HPDE6-E6E7 (cell line): ENCODE data around the gene RNF130.

Source experiments
- DNase-seq: peaks from one replicate; pipeline ENCODE4 v3.0.0; 2011; ENCODE audit warnings: missing footprints; ENCODE audit errors: extremely low spot score

Gene RNF130, protein sequence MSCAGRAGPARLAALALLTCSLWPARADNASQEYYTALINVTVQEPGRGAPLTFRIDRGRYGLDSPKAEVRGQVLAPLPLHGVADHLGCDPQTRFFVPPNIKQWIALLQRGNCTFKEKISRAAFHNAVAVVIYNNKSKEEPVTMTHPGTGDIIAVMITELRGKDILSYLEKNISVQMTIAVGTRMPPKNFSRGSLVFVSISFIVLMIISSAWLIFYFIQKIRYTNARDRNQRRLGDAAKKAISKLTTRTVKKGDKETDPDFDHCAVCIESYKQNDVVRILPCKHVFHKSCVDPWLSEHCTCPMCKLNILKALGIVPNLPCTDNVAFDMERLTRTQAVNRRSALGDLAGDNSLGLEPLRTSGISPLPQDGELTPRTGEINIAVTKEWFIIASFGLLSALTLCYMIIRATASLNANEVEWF

DNA sequence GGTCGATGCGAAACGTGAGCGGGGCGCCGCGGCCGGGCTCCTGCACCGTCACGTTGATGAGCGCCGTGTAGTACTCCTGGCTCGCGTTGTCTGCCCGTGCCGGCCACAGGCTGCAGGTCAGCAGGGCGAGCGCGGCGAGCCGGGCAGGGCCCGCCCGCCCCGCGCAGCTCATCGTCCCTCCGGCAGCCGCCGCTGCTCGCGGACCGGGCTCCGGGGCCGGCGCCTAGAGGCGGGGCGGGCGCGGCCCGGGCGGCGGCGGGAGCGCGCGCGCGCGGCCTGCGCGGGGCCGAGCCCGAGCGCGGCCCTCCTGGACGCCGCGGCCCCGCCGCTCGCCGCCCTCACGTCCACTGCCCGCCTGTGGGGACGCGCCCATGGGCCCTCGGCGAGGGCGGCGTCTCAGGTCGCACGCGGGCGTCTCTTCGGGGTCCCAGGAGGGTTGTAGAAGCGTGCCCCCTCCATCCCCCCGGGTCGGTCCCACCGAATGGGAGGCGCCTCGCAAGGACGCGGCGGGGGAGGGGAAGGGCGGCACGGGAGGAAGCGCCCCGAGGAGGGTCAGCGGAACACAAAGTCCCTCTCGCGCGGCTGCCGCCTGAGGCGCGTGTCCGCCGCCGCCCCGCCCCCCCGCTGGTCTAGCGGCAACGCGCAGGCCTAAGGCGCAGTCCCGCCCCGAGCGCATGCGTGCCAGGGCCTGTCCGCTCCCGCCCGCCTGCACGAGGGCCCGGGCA lies at the start of gene RNF130:
Gene RNF130 (minus strand): TSS at position 229 of the 725 bp plus-strand sequence. CDS start 57 bp downstream, at position 172.
- peak; percentile 88 for DNase-seq

DNA sequence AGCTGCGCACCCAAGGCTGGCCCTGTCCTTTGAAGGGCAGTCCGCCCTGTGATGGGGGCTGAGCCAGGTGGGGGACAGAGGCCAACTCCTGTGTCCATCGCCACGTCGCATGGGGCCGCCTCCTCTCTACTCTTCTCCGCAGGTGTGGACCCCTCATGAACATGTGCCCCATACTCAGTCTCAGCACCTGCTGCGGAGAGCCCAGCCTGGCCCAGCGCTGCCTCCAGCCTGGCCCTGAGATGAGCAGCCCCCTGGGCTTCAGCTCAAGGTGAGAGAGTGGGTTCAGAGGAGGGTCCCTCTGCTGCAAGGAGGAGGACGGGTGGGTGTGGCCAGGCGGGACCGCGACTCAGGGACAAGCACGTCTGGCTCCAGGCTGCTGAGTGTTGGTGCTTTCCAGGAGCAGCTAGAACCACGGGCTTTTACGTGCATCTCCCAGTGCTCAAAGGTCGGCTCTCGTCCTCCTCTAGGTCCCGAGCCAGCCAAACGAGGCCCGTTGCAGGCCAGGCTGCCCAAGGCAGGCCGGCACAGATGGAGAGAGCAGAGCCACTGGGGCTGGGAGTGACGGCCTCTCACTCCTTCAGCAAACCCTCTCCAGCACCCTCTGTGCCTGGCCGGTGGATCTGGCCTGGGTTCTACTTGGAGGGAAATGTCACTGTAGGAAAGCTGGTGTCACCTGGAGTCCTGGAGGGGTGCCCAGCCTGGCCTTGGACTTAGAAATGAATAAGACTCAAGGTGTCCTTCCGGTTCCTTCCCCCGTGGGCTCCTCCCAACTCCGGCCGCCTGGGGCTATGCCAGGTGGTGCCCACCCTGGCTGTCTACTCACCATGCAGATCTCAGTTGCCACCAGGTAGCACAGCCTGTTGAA lies 48.9 kb upstream of the RNF130 start:
- no peak for DNase-seq

DNA sequence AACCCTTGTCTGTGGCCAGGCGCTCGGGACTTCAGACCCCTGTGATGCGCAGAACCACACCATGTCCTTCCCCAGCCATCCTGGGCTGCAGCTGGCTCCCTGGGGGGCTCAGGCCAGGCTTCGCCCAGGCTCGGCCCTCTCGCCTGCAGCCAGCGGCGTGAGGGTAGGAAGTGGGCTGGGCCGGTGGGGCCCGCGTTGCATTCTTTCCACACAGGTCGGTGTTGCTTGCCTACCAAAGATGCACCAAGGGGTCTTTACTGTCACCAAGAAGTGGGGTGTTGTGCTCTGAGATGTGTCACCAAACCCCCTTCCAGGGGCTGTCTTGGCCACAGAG lies 48.3 kb upstream of the RNF130 start:
- DNase-seq, result no peak

DNA sequence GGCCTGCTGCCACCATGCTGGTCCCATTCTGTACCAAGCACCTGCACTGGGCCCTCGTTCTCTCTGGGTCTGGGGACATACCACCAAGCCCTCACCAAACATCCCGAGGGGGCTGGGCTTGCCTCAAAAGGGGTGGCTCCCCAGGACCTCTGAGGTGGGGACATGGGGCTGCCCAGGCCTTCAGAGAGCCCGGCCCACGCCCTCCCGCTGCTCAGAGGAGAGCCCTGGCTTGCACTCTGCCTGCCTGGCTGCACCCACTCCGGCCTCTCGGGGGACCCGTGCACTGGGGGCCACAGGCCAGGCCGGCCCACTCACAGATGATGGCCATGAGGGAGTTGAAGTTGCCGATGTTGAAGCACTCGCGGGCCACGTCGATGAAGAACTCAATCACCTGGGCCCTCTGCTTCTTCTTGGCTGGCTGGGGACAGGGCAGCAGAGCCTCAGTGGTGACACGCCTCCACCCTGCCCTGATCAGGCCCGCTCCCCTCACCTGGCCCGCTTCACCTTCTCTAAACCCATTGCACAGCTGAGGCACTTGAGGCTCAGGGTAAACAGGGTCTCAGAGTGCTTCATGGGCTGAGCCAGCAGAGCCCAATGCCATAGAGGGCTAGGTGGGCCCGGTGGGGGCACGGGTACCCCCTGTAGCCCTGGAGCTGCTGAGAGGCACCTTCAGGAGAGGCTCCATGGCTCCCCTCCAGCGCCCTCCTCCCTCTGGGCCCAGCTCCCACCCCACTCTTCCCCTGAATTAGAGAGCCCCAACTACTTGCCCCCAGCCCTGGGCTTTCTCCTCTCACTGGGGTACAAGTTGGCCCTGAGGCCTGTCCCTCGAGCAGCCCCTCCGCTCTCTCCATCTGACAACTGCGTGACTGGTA lies 47.7 kb upstream of the RNF130 start:
- no peak for DNase-seq

DNA sequence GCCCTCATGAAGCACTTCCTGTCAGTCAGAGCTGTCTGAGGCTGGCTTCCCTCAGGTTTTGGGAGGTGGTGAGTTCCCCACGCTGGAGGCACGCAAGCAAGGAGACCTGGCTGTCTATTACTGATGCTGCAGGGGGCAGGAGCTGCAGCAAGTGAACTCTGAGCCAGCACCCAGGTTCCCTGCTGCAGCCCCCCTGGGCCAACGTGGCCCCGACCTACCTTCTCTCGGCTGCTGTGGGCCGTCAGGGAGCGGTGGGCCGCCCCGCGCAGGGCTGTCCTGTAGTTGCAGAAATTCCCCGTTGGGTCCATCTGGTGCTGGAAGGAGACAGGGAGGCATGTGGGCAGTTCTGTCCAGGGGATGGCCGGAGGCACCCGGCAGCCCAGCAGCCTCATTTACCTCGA lies 46.8 kb upstream of the RNF130 start:
- DNase-seq, result no peak

DNA sequence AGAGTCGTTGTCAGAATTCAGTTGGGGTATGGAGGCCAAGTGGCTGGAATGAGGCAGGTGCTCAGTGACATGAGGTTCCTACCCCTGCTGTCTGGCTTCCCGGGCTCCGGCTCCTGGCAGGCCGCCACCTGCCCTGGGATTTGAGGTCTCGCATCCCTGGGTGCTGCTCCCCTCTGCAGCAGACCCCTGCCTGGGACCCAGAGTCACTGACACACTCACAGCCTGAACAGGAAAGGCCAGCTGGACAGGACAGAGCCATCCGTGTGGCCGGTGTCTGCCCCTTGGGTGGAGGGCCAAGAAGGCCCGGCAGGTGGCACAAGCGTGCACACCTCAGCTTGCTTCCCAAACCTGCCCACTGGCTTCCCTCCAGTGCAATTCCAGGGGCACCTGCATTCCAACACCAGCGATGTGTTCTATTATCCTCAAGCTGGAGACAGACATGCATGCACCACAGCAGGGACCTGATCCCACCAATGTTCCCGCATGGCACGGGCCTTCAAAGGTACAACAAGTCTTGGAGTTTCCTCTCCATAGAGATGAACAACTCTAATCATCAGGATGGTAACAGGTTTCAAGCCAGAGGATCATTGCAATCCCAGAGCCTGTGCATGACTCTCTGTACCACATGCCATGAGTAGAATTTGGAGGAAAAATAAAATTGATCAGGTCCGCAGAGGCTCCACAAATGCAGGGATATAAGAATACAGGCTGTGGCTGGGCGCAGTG lies 45.6 kb upstream of the RNF130 start:
- no peak for DNase-seq

DNA sequence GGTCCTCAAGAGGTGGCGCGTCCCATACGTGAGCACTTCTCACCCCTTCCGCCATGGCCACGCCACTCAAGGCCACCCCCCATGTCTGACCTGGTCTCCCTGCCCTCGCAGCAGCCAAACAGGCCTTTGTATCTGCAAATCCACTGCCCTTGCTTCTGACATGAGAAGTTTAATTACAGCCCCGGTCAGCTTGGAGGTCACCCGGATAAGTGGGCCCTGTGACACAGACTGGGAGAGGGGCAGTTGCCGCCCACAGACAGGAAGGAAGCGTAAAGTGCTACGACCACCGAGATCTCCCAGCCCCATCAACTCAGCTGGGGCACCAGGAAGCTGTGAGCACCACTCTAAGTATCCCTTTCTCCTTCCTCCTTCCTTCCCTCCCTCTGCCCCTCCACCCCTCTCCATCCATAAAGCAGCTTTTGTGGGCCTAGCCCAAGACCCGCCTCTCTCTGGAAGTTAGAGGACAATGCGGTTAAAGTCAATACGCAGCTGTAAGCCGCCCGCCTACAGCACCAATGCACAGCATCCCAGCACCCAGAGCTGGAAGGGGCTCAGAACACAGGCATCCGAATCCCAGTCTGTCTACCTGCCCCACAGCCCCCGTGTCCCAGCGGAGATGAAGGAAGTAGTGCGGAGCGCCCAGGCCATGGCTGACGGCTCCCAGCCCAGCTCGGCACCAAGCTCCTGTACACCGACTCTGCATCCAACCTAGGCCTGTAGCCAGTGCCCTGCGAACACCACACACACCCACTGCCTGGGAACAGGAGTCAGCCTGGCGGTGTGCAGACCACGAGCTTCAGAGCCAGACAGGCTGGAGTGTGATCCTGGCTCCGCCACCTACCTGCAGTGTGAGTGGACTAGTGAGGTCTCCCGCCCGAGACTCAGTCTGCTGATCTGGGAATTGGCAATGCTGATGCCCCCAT lies 44.8 kb upstream of the RNF130 start:
- DNase-seq, result no peak

DNA sequence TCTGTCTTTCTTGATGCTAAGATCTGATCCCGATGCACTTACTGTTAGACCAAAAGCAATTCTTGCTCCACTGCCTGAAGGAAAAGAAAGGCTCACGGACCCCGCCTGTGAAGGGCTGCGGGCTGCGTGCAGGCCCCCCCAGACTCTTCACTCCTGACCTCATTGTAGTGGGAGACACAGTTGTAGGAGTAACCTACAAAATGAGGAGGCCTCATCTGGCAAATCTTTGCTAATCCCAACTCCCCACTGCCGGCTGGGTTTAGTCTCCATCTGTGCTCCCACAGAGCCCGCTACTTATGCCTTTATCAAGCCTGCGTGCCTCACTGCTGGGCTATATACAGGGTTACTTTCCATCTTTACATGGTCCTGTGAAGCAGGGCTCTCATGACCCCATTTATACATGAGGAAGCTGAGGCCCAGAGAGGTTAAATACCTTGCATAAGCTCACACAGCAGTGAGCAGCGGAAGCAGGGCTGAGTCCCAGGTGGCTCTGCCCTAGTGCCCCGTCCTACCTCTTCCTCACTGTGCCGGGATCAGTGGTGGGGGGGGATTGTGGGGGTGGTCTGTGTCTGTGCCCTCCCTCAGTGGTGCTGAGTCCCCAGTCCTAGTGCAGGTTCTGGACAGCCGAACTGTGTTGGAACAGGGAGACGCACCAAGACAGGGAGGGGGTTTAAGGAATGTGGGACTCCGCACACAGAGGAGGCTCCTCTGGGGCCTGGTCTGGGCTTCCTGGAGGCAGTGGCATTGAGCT lies 43.9 kb upstream of the RNF130 start:
- DNase-seq, result no peak

DNA sequence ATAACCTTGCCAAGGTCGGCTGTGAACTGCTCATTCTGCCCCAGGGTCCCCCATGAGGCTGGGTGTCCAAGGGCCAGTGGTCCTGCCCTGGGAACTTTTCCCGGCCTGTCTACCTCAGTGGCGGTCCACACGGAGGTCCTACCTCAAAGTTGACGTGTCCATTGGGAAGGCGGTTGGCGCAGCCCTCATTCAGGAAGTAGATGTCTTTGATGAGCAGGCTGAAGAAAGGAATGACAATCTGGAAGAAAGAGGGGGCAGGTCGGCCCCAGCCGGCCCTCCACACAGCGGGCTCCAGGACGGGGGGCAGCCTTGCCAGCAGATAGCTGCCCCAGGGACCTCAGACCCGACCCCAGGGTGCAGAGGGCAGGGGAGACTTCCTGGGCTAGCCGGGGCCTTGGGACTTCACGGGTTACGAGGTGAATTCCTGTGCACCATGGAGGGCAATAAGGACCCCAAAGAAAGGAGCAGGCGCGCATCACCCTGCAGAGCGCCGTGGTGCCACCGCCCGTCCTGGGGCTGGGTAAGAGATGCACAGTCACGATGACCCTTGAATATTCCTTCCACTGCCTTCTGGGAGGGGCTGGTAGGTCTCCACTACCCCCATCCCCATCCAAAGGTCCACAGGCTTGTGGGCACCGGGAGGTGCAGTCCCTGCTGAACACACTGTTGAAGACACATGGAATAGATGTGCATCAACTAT lies 42.9 kb upstream of the RNF130 start:
- DNase-seq, result no peak

DNA sequence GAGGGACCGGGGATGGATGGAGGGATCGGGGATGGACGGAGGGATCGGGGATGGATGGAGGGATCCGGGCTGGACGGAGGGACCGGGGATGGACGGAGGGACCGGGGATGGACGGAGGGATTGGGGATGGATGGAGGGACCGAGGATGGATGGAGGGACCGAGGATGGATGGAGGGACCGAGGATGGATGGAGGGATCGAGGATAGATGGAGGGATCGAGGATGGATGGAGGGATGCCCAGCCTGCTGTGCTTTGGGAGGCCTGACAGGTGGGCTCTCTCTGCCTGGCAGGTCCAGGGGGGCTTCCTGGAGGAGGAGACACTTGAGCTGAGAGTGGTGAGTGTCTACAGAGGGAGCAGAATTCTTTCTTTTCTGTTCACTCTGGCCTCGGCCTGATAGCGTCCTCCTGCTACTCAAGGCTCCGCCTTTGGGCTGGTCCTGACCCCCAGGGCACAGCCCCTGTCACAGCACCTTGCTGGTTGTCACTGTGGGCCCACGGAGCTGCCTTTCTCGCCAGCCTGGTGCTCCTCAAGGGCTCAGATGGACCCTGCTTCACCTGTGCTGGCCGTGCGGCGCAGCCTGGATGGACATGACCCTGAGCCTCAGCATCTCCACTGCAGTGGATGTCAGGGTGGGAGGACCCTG lies 42.2 kb upstream of the RNF130 start:
- DNase-seq, result no peak

DNA sequence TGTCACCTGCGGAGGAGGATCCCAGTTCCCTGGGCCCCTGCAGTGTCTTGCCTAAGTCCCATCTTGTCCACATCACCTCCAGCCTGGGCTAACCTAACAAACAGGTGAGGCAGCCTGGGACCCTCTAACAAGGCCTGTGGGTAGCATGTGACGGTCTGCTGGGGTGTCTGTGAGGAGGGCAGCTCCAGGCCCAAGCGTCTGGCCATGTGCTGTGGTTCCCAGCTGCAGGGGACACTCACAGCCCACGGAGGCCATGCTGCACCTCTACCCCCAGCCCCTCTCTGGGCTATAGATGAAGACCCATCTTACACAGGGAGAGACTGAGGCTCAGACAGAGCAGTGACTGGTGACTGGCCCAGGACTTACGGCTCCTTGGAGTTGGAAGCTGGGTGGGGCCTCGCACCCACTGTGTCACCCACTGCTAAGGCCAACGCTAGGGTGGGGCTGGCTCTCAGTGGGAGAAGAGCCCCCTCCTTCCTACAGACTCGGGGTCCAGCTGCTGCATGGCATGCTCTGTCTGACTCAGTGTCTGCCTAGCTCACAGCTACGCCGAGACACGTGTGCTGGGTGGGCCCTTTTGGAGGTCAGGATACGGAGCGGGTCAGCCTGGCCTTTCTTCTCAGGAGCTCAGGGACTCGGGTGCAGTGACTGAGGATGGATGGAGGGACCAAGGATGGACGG lies 40.8 kb upstream of the RNF130 start:
- no peak for DNase-seq

DNA sequence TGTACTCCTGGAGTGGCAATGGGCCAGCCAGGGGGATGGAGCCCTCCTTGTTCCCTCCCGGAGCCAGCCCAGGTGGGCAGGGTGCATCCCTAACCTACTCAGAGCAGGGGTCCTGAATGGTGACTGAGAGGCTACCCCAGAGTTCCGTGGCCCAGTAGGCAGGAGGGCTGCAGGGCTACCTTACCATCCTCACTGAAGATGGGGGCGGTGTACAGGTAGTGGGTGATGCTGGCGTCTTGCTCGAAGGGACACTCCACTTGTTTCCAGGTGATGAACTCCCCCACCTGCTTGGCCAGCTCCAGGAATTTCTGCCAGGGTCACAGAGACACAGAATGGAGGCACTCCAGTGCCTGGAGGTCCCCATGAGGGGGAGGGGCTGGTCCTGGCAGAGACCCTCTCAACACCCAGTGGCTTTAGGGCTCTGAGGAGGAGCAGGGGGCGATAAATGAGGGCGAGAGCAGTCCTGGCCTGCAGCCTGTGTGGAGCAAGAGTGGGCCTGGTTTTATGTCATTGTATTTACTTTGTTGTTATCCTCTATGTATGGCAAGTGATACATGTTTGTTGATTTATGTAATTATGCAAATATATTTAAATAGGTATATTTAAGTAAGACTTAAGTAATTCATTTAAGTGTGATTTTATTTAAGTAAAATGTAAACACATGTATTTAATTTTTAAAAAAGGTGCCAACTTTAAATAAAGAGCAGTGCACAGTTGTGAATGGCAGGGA lies 39.9 kb upstream of the RNF130 start:
- no peak for DNase-seq

DNA sequence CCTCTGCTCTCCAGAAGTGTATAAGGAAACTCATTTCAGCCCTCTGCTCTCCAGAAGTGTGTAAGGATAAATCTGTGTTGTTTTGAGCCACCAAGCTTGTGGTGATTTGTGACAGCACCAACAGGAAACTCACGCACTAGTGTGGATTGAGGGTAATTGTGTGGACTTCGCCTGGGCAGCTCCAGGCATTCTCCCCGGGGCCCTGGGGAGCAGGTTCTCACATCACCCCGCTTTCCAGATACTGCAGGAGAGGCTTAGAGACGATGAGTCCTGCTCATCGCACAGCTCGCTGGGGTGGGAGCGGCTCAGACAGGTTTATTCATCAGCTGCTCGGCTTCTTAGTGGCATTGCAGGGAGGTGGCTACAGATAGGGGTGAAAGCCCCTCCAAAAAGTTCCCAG lies 38.4 kb upstream of the RNF130 start:
- no peak for DNase-seq

DNA sequence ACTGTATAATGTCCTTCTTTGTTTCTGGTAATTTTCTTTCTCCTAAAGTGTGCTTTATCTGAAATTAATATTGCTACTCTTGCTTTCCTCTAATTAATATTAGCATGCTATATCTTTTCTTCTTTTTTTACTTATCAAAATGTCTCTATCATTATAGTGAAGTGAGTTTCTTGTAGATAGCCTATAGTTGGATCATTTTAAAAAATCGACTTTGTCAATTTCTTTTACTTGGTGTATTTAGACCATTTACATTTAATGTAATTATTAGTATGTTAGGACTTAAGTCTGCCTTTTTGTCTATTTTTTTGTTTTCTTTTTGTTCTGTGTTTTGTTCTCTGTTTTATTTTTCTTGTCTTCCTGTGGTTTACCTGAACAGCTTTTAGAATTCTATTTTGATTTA lies 35.4 kb upstream of the RNF130 start:
- DNase-seq, result no peak

DNA sequence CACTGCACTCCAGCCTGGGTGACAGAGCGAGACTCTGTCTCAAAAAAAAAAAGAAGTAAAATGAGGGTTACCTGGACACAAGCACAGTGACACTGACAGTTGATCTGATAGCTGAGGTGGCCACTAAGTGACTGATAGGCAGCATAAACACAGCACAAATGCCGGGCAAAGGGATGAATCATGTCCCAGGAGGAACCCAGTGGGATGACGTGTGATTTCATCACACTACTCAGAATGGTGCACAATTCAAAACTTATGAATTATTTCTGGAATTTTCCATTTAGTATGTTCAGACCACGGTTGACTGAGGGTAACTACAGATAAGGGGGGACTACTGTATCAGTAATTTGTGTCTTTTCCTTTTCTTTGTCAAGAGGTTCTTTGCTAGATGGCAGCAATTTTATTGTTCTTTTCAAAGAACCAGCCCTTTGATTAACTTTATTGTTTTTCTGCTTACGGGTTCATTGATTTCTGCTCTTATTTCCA lies 34.3 kb upstream of the RNF130 start:
- no peak for DNase-seq

DNA sequence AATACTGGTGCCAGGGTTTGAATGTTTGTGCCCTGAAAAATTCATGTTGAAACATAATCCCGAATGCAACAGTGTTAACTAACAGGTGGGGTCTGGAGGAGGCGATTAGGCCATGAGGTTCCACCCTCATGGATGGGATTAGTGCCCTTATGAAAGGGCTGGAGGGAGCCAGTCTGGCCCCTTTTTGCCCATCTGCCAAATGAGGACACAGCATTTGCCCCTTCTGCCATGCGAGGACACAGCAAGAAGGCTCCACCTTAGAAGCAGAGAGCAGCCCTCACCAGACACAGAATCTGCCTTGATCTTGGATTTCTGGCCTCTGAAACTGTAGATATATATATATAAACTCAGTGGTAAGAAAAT lies 32.6 kb upstream of the RNF130 start:
- DNase-seq, result no peak
